T-helper 17 cell (primary cell): ENCODE results near the gene MAP3K4. TPM values are rescaled to one million over a fixed set of nuclear protein-coding genes. Genes with fewer than 3 reads are reported as not detected.
A peak's percentile ranks its signal among the peaks of the same experiment; 100 is the strongest.

Source experiments
- ATAC-seq: fragments of 150-1000 bp; cut with Tn5 transposase; 2 replicates; pipeline ENCODE4 v1.10.0; 2021; ENCODE audit warnings: mild to moderate bottlenecking, moderate library complexity
- DNase-seq, 3 donors: peaks; one replicate each; pipeline versions ENCODE4 v3.0.0 to v3.0.0-alpha.2; 2020 to 2021
- H3K9me3 ChIP-seq: one replicate; pipeline ENCODE4 v1.7.0; 2013; ENCODE audit warnings: low read length, mild to moderate bottlenecking; ENCODE audit not compliant: control insufficient read depth, poor library complexity, severe bottlenecking
- H3K27ac Mint-ChIP-seq: one replicate; pipeline ENCODE4 v1.8.0; 2022; ENCODE audit warnings: mild to moderate bottlenecking, moderate library complexity, mixed read lengths
- H3K27me3 Mint-ChIP-seq: one replicate; pipeline ENCODE4 v1.8.0; 2022; ENCODE audit warnings: mixed read lengths
- H3K36me3 Mint-ChIP-seq: one replicate; pipeline ENCODE4 v1.8.0; 2022; ENCODE audit warnings: low read depth, mixed read lengths
- H3K4me1 Mint-ChIP-seq: one replicate; pipeline ENCODE4 v1.8.0; 2022; ENCODE audit warnings: mild to moderate bottlenecking, mixed read lengths
- H3K4me3 Mint-ChIP-seq: one replicate; pipeline ENCODE4 v1.8.0; 2022; ENCODE audit warnings: mild to moderate bottlenecking, moderate library complexity, mixed read lengths
- total RNA-seq, 4 donors: library from RNA in 2 of 4; stranded (reverse) in 2 of 4; gene quantifications; one replicate each; pipeline ENCODE4 v1.2.3 and lab custom pipeline; 2022 to 2026

Gene MAP3K4
- total RNA-seq, 2 donors from 2014 or later = 173 to 188 TPM

DNA sequence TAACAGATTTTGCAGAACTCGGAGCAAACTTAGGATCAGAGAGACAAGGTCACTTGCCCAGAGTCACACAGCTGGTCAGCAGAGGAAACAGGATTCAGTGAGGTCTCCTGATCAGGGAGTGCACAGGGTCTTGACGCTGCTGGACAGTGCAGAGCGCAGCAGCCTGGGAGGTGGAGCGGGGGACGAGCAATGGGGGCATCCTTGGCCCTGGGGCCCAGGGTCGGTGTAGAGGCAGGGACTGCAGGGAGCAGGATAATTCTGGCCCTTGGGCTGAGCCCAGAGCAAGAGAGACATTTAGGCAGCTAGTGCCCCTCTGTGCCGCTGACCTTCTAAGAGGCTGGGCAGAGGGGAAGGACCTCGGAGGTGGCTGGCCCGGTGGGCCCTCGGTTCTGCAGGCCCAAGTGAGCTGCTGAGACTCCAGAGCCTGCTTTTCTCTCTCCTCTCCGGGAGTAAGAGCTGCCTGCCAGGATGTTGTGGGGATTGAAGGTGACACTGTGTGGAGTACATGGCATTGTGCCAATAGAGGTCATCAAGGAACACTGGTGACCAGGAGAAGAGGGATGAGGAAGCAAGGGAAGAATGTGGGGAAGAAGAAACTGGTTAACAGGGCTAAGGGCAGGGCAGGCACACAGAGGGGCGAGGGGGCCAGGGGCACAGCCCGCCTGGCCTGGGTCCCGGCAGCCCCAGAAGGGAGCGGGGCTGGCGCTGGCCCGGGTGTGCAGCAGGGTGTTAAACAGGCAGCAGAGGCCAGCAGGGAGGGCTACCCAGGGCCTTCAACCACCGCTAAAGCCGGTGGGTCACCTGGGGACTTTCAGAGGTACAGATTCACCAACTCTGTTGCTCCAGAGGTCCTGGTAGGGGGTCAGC lies 160.3 kb downstream of the MAP3K4 start:
- Mint-ChIP-seq H3K36me3 (peaks cover 5% of the 10 kb centered on the region), H3K4me1 (peaks cover 4% of the 10 kb centered on the region), H3K4me3 (peak overlapping the region; percentile 19), H3K27me3 (no peaks in the 10 kb centered on the region), H3K27ac (peak overlapping the region; percentile 74)
- ATAC-seq (no peak), DNase-seq (no peak)
- no peaks in the 10 kb centered on the region for H3K9me3 ChIP-seq

- Mint-ChIP-seq H3K27me3 (no peaks in the 10 kb centered on the region), H3K4me3 (peak overlapping the region; percentile 19), H3K27ac (no peak overlapping the region), H3K4me1 (peaks cover 4% of the 10 kb centered on the region), H3K36me3 (peaks cover 5% of the 10 kb centered on the region)
- no peaks in the 10 kb centered on the region for H3K9me3 ChIP-seq
- ATAC-seq = no peak
- no peak for DNase-seq
These were observed 160.9 kb downstream of the MAP3K4 start for GRCh38 chr6:161152527-161152862.

DNA sequence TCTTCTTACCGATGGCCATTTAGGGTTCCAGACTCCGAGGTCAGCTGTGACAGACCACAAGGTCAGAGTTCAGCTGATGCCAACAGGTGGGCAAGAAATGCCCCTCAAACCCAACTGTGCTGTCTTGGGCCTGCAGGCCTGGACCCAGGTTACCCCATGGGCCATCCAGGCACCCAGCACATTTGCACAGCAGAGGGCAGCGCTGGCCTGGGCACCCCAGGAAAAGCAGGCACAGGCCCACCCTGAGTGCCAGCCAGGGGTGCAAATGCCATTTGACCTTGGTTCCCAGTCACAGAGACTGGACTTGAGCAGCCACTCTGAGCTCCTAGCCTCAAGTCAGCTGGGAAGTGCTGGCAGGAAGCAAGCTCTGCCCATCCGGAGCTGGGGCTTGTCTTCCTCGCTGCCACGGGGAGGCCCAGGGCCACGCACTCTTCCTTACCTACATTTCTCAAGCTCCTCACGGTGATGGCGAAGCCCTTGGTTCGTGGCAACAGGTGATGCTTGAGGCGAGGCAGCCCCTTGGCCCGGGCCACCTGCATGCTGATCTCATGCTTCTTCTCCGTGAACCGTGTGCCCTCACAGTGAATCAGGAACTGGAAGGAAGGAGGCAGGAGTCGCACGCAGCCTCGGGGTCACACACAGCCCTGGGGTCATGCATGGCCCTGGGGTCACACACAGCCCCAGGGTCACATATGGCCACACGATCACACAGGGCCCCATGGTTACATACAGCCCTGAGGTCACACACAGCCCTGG lies 161.5 kb downstream of the MAP3K4 start:
- ATAC-seq (peak; percentile 36), DNase-seq (no peak)
- Mint-ChIP-seq H3K36me3 (peaks cover 5% of the 10 kb centered on the region), H3K4me1 (peaks cover 4% of the 10 kb centered on the region), H3K4me3 (no peak overlapping the region), H3K27ac (no peak overlapping the region), H3K27me3 (no peaks in the 10 kb centered on the region)
- H3K9me3 ChIP-seq = no peaks in the 10 kb centered on the region

- Mint-ChIP-seq H3K4me3 (no peak overlapping the region), H3K27me3 (no peaks in the 10 kb centered on the region), H3K27ac (no peak overlapping the region), H3K36me3 (peaks cover 5% of the 10 kb centered on the region), H3K4me1 (peaks cover 4% of the 10 kb centered on the region)
- DNase-seq (no peak), ATAC-seq (no peak)
- H3K9me3 ChIP-seq = no peaks in the 10 kb centered on the region
These were observed 162.2 kb downstream of the MAP3K4 start for GRCh38 chr6:161153725-161154124.

- ATAC-seq = no peak
- H3K27me3 Mint-ChIP-seq = no peaks in the 10 kb centered on the region
- no peaks in the 10 kb centered on the region for H3K9me3 ChIP-seq
- peak overlapping the region; percentile 56 for H3K27ac Mint-ChIP-seq
- H3K36me3 Mint-ChIP-seq = peaks cover 4% of the 10 kb centered on the region
- no peak for DNase-seq
- H3K4me3 Mint-ChIP-seq = no peak overlapping the region
- H3K4me1 Mint-ChIP-seq = peaks cover 4% of the 10 kb centered on the region
These were observed 163.3 kb downstream of the MAP3K4 start for GRCh38 chr6:161154796-161155335.

DNA sequence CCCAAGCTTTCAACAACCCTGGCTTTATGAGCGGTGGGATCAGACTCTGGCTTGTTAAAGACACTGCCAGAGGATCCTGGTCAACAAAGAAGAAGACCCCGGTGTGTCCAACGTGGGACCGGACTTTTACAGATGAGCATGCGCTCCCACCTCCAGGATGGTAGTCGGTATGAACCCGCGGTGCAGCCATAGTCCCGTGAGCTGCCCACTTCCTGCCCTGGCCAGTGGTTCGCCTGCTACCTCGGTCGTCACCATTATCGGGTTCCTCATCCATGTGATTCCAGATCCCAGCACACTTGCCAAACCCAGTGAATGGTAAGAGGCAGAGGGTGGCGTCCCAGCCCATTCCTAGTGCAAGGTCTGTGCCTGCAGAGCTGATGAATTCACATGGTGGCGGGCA lies 169.6 kb downstream of the MAP3K4 start:
- DNase-seq (no peak), ATAC-seq (no peak)
- H3K4me1 Mint-ChIP-seq = no peaks in the 10 kb centered on the region
- peaks cover 8% of the 10 kb centered on the region for H3K36me3 Mint-ChIP-seq
- H3K4me3 Mint-ChIP-seq = no peak overlapping the region
- no peak overlapping the region for H3K27ac Mint-ChIP-seq
- no peaks in the 10 kb centered on the region for H3K9me3 ChIP-seq
- no peaks in the 10 kb centered on the region for H3K27me3 Mint-ChIP-seq

DNA sequence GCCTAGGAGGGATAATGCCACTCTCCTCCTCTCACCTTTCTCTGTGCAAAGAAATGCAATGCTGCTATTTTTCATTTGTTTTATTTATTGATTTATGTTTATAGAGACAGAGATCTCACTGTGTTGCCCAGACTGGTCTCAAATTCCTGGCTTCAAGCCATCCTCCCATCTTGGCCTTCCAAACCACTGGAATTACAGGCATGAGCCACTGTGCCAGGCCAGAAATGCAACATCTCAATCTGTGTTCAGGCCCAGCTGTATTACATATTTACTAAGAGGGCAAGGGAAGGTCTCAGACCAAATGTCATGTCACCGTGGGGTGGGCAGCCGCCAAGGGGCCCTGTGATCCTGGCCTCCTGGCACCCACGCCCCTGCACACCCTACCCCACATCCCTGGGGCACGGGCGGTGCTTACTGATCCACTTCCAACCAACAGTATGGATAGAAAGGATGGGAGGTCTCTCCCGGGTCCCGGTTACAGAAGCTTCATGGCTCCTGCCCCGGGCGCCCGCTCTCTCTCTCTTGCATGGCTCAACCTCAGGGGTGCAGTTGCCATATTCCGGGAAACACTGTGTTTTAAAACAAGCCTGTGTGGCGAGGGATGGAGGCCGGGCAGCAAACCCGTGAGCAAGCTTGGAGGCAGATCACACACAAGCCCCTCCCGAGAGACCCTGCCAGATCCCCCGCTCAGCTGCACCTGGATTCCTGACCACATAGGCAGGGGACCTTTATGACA lies 170.5 kb downstream of the MAP3K4 start:
- Mint-ChIP-seq H3K4me3 (no peak overlapping the region), H3K4me1 (no peaks in the 10 kb centered on the region), H3K27me3 (no peaks in the 10 kb centered on the region), H3K27ac (no peak overlapping the region), H3K36me3 (peaks cover 8% of the 10 kb centered on the region)
- DNase-seq = no peak
- ATAC-seq = no peak
- no peaks in the 10 kb centered on the region for H3K9me3 ChIP-seq

GRCh38 chr6:161162722-161163121 lies 171.2 kb downstream of the MAP3K4 start:
- Mint-ChIP-seq H3K4me3 (no peak overlapping the region), H3K4me1 (no peaks in the 10 kb centered on the region), H3K27ac (peak overlapping the region; percentile 2), H3K27me3 (no peaks in the 10 kb centered on the region), H3K36me3 (peaks cover 8% of the 10 kb centered on the region)
- DNase-seq = no peak
- no peaks in the 10 kb centered on the region for H3K9me3 ChIP-seq
- no peak for ATAC-seq

DNA sequence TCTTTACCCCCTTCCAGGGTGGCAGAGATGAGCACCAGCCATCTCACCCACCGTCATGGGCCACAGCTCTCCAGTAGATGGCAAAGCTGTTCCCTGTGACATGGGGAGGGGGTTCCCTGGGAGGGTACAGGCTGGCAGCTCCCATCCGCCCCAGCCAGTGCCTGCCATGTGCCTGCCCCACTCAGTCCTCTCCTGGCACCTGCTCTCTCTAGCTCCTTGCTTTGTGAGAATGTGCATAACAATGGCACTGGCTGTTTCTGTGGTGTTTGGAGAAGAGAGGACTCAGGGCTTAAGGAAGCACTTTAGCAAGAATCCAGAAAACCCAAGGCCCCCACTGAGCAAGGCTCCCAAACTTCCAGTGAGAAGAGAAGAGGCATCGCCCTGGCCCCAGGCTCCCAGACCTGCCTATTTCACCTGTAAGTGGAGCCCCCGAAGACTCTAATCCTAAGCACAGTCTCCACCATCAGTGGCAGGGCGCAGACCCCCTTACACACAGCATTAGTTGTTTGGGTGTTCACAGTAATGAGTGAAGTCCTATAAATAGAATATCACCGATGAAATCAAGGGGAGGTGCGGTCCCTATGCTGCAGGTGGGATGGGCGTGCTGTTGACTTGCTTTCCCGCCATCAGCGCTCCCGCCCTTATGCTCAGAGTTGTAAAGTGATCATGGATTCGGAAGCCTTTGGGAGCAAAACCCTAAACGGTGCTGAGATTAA lies 172.1 kb downstream of the MAP3K4 start:
- ATAC-seq (no peak), DNase-seq (no peak)
- H3K27me3 Mint-ChIP-seq = no peaks in the 10 kb centered on the region
- H3K36me3 Mint-ChIP-seq = peaks cover 8% of the 10 kb centered on the region
- no peak overlapping the region for H3K4me3 Mint-ChIP-seq
- H3K9me3 ChIP-seq = no peaks in the 10 kb centered on the region
- H3K27ac Mint-ChIP-seq = no peak overlapping the region
- H3K4me1 Mint-ChIP-seq = no peaks in the 10 kb centered on the region

- Mint-ChIP-seq H3K4me3 (no peak overlapping the region), H3K27me3 (no peaks in the 10 kb centered on the region), H3K27ac (no peak overlapping the region), H3K36me3 (peaks cover 8% of the 10 kb centered on the region), H3K4me1 (no peaks in the 10 kb centered on the region)
- ATAC-seq (no peak), DNase-seq (no peak)
- H3K9me3 ChIP-seq = no peaks in the 10 kb centered on the region
These were observed 172.6 kb downstream of the MAP3K4 start for GRCh38 chr6:161164182-161164625.

- no peaks in the 10 kb centered on the region for H3K27me3 Mint-ChIP-seq
- ATAC-seq (no peak), DNase-seq (no peak)
- H3K9me3 ChIP-seq = no peaks in the 10 kb centered on the region
- no peak overlapping the region for H3K4me3 Mint-ChIP-seq
- H3K27ac Mint-ChIP-seq = no peak overlapping the region
- peaks cover 4% of the 10 kb centered on the region for H3K4me1 Mint-ChIP-seq
- H3K36me3 Mint-ChIP-seq = peaks cover 8% of the 10 kb centered on the region
These were observed 174.6 kb downstream of the MAP3K4 start for GRCh38 chr6:161166176-161166575.

GRCh38 chr6:161166677-161167076 lies 175.1 kb downstream of the MAP3K4 start:
- DNase-seq (no peak), ATAC-seq (no peak)
- Mint-ChIP-seq H3K4me1 (peaks cover 4% of the 10 kb centered on the region), H3K36me3 (peaks cover 8% of the 10 kb centered on the region), H3K27me3 (no peaks in the 10 kb centered on the region), H3K4me3 (no peak overlapping the region), H3K27ac (no peak overlapping the region)
- H3K9me3 ChIP-seq = no peaks in the 10 kb centered on the region
